Thyroid gland (tissue), 4 donors: ENCODE results near the gene TECPR2. TPM values are rescaled to one million over a fixed set of nuclear protein-coding genes. Genes with fewer than 3 reads are reported as not detected.

Experiments used
- DNase-seq, 2 donors: peaks; one replicate each; pipeline ENCODE4 v3.0.0-alpha.2; 2019
- H3K27ac ChIP-seq, 3 donors: fragments of 200-600 bp; sonication (generic); 1 replicate in 2 of 3; 2 replicates in 1 of 3; pipeline ENCODE4 v1.5.1; 2016 to 2019; ENCODE audit warnings: mild to moderate bottlenecking in 1 of 3, moderate library complexity in 1 of 3
- H3K27me3 ChIP-seq: fragments of 200-600 bp; sonication (generic); one replicate; pipeline ENCODE4 v1.5.1; 2019
- H3K36me3 ChIP-seq, 2 donors: fragments of 200-600 bp; sonication (generic); one replicate each; pipeline ENCODE4 v1.5.1; 2016 to 2019
- H3K4me1 ChIP-seq, 2 donors: fragments of 200-600 bp; sonication (generic); one replicate each; pipeline ENCODE4 v1.5.1; 2017 to 2019
- H3K4me3 ChIP-seq, 3 donors: fragments of 200-600 bp; sonication (generic); replicated peaks in 1 of 3; 1 replicate in 2 of 3; 2 replicates in 1 of 3; pipeline ENCODE4 v1.5.1; 2016; ENCODE audit warnings: mild to moderate bottlenecking in 1 of 3
- H3K9me3 ChIP-seq: fragments of 200-600 bp; sonication (generic); one replicate; pipeline ENCODE4 v1.5.1; 2017
- POLR2A ChIP-seq, 2 donors: fragments of 450-650 bp; IDR thresholded peaks; one replicate each; pipeline ENCODE4 v1.6.1; 2017; ENCODE audit warnings: antibody characterized with exemption in 2 of 2, mild to moderate bottlenecking in 2 of 2, moderate library complexity in 1 of 2
- WGBS, 2 donors: methylation state at CpG; one replicate each; pipeline ENCODE4 v1.1.5; 2017; 5-methylcytosine and 5-hydroxymethylcytosine counted together
- intact Hi-C: fragments of 100-400 bp; cut with DNase I; formaldehyde crosslinking; loops from one replicate; pipeline ENCODE4 v1.15.1; 2023
- total RNA-seq, 4 donors: library from RNA; depleted of rRNA; stranded (reverse); fragments of >200 nt; gene quantifications; one replicate each; pipeline ENCODE4 v1.2.3, GENCODE V29; 2016
- TF ChIP-seq, protein P1 (sequence below), 6 experiments: fragments of 200-600 bp in 3 of 6; fragments of 450-650 bp in 3 of 6; sonication (generic) in 3 of 6; IDR thresholded peaks; one replicate each; pipeline ENCODE4 v1.5.1; 2016 to 2019; ENCODE audit warnings: antibody characterized with exemption in 6 of 6, mild to moderate bottlenecking in 2 of 6, inconsistent platforms in 1 of 6, moderate library complexity in 1 of 6

TECPR2 gene
- total RNA-seq, 4 donors from 2014 or later = 11.8 to 23.8 (median 19.0) TPM

DNA sequence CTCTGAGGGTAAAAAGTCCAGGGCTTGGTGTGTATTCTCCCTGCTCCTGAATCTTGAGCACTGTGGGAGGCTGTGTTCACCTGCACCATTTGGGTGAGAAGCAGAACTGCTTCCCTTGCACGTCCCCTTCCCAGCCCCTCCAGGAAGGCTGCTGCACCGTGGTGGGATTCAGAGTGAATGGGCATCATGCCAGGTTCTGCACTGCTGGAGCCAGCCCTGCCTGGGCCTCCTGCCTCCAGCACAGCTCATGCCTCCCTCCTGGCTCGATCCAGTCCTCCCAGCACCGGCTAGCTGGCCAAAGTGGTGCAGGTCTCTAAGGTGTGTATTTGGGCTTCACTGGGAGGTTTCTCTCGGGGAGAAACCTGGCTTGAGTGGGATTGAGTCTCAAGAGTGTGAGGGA lies 92.0 kb downstream of the TECPR2 start:
- Histone ChIP-seq H3K4me1 (no peaks in the 10 kb centered on the region), H3K4me3 (no peak overlapping the region), H3K27ac (no peak overlapping the region), H3K9me3 (no peaks in the 10 kb centered on the region), H3K27me3 (no peaks in the 10 kb centered on the region), H3K36me3 (peaks cover 27 to 33% of the 10 kb centered on the region in 2 donors)
- DNase-seq = no peak
- WGBS, 2 donors = 55 to 56% methylated on average over 4 to 5 of the region's 5 CpGs
- no peak for TF ChIP-seq POLR2A (IDR thresholded peaks at IDR 0.05)
- TF ChIP-seq, protein P1, sequence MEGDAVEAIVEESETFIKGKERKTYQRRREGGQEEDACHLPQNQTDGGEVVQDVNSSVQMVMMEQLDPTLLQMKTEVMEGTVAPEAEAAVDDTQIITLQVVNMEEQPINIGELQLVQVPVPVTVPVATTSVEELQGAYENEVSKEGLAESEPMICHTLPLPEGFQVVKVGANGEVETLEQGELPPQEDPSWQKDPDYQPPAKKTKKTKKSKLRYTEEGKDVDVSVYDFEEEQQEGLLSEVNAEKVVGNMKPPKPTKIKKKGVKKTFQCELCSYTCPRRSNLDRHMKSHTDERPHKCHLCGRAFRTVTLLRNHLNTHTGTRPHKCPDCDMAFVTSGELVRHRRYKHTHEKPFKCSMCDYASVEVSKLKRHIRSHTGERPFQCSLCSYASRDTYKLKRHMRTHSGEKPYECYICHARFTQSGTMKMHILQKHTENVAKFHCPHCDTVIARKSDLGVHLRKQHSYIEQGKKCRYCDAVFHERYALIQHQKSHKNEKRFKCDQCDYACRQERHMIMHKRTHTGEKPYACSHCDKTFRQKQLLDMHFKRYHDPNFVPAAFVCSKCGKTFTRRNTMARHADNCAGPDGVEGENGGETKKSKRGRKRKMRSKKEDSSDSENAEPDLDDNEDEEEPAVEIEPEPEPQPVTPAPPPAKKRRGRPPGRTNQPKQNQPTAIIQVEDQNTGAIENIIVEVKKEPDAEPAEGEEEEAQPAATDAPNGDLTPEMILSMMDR (IDR thresholded peaks at IDR 0.05) = no peak
- intact Hi-C loops = no loop called here

DNA sequence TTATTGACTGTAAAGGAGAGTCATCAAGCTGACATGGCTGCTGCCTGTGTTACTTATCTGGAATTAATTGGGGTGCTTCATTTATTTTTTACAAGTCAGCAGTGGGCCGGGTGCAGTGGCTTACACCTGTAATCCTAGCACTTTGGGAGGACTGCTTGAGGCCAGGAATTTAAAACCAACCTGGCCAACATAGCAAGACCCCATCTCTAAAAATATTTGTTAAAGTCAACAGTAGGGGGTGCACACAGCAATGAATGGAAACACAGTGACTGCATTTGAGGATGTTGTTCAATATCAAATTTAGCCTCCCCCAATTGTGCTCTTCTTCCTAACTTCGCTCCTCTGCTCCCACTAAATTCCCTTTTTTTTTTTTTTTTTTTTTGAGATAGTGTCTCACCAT lies 94.8 kb downstream of the TECPR2 start:
- H3K27ac ChIP-seq = no peak overlapping the region
- H3K27me3 ChIP-seq = no peaks in the 10 kb centered on the region
- TF ChIP-seq, protein P1 (IDR thresholded peaks at IDR 0.05) = no peak
- TF ChIP-seq POLR2A (IDR thresholded peaks at IDR 0.05) = no peak
- H3K9me3 ChIP-seq = no peaks in the 10 kb centered on the region
- H3K4me3 ChIP-seq = no peak overlapping the region
- no peak for DNase-seq
- WGBS, 2 donors = 49 to 98% methylated on average over 2 of the region's 2 CpGs
- H3K36me3 ChIP-seq = peaks cover 2 to 6% of the 10 kb centered on the region in 2 donors
- H3K4me1 ChIP-seq = no peaks in the 10 kb centered on the region
- intact Hi-C loops = no loop called here

DNA sequence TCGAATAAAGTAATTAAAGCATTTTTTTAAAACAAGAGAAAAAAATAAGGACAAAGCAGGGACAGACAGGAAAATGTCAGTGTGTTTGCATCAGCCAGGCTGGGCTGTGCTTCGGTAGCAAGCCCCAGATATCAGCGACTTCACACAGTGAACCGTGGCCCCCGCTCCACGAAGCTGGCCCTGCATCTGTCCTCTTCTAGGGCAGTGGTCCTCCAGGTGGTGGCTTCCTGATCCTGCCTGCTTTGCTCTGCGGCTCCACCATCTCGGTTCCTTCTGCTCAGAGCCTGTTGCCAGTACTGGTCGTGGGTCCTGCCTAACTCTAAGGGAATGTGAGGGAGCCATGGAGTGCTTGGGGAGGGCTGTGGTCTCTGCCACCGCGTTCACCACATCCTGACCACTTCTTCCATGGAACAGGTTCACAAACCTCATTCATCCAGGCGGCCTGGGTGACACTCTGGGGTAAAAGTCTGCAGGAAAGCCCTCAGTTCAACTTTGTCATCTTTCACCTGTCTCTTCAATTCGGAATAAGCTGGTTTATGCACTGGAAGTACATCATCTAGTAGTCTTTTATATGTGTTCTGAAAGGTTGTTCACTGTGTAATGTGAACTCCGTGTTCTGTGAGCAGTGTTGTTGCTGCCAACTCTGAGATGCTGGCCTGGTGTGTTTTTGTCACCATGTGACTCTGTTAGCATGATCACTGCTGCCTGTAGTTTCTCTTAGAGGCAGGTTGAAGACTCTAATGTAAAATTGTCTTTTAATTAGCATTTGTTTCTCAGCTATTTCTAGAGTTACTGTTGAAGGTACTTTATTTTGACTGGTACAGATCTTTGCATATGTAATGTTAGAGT lies 99.0 kb downstream of the TECPR2 start:
- Histone ChIP-seq H3K36me3 (peaks cover 0 to 19% of the 10 kb centered on the region in 2 donors), H3K27ac (no peak overlapping the region), H3K4me3 (no peak overlapping the region), H3K9me3 (no peaks in the 10 kb centered on the region), H3K4me1 (no peaks in the 10 kb centered on the region), H3K27me3 (no peaks in the 10 kb centered on the region)
- WGBS, 2 donors = 81 to 86% methylated on average over 14 of the region's 14 CpGs
- TF ChIP-seq POLR2A (IDR thresholded peaks at IDR 0.05) = no peak
- TF ChIP-seq, protein P1 (IDR thresholded peaks at IDR 0.05) = no peak
- no peak for DNase-seq
- intact Hi-C loops = no loop called here

DNA sequence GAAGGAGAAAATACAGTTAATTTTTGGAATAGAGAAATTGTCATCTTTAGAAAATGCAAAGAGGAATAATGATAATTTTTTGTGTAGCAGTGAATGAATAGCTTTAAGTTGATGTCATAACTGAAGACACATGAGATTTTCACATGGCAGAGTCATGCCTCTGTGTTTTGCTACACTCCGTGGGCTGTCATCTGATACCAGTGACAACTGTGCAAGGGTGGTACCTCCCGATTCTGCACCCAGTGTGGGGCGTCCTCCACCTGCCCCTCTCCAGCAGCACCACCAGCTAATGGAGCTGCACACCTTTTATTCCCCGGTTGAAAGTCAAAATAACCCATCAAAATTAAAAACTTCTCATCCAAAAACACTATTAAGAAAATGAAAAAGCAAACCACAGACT lies 99.7 kb downstream of the TECPR2 start:
- TF ChIP-seq, protein P1 (IDR thresholded peaks at IDR 0.05) = no peak
- TF ChIP-seq POLR2A (IDR thresholded peaks at IDR 0.05) = no peak
- H3K27ac ChIP-seq = no peak overlapping the region
- no peak for DNase-seq
- intact Hi-C loops = no loop called here
- H3K9me3 ChIP-seq = no peaks in the 10 kb centered on the region
- no peaks in the 10 kb centered on the region for H3K27me3 ChIP-seq
- no peak overlapping the region for H3K4me3 ChIP-seq
- WGBS, 2 donors = 88 to 90% methylated on average over 4 of the region's 4 CpGs
- no peaks in the 10 kb centered on the region for H3K4me1 ChIP-seq
- H3K36me3 ChIP-seq = peaks cover 0 to 19% of the 10 kb centered on the region in 2 donors

DNA sequence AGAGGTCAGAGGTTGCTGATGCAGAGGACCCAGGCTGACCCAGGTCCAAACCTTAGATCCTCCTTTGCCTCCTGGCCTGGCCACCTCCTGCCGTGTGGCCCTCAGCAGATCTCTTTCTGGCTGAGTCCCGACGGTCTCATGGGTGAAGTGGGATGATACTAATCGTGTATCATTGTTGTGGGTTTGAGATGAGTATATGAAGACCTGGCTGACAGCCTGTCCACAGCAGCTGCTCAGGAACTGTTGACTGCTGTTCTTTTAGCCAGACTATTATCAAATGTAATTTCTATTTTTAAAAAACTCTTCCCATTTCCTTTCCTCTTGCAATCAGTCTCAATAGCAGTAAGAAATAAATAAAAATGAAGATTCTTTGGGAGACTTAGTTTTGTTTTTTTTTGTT lies 101.3 kb downstream of the TECPR2 start:
- WGBS, 2 donors = 93 to 94% methylated on average over 4 of the region's 4 CpGs
- TF ChIP-seq POLR2A (IDR thresholded peaks at IDR 0.05) = no peak
- TF ChIP-seq, protein P1 (IDR thresholded peaks at IDR 0.05) = no peak
- no peaks in the 10 kb centered on the region for H3K9me3 ChIP-seq
- no peaks in the 10 kb centered on the region for H3K27me3 ChIP-seq
- no peak for DNase-seq
- no peak overlapping the region for H3K27ac ChIP-seq
- intact Hi-C loops = no loop called here
- H3K4me1 ChIP-seq = no peaks in the 10 kb centered on the region
- H3K36me3 ChIP-seq = peaks cover 0 to 19% of the 10 kb centered on the region in 2 donors
- H3K4me3 ChIP-seq = no peak overlapping the region
